H9 (cell line): Measurements from ENCODE around the gene COA4. TPM values are rescaled to one million over a fixed set of nuclear protein-coding genes. Genes with fewer than 3 reads are reported as not detected.

Experiments used
- DNase-seq: peaks from one replicate; pipeline ENCODE4 v3.0.0-alpha.2; 2017
- H2AFZ ChIP-seq: one replicate; pipeline ENCODE4 v1.6.1; 2013; ENCODE audit warnings: mild to moderate bottlenecking, low read length, control low read depth, moderate library complexity
- H2AK5ac ChIP-seq: 2 replicates; pipeline ENCODE4 v1.6.1; 2013; ENCODE audit warnings: low read length, control low read depth, mixed read lengths; ENCODE audit not compliant: insufficient read length
- H2BK120ac ChIP-seq: one replicate; pipeline ENCODE4 v1.6.1; 2013; ENCODE audit warnings: low read depth, mild to moderate bottlenecking, low read length, control low read depth, inconsistent platforms; ENCODE audit not compliant: poor library complexity, severe bottlenecking
- H2BK12ac ChIP-seq: 2 replicates; pipeline ENCODE4 v1.6.1; 2013; ENCODE audit warnings: low read length, control low read depth, mixed read lengths, low read depth; ENCODE audit not compliant: insufficient read length
- H2BK15ac ChIP-seq: 2 replicates; pipeline ENCODE4 v1.6.1; 2013; ENCODE audit warnings: low read depth, low read length, control low read depth
- H2BK20ac ChIP-seq: one replicate; pipeline ENCODE4 v1.6.1; 2013; ENCODE audit warnings: low read depth, mild to moderate bottlenecking, low read length, control low read depth, inconsistent platforms; ENCODE audit not compliant: poor library complexity, severe bottlenecking
- H2BK5ac ChIP-seq: 2 replicates; pipeline ENCODE4 v1.6.1; 2013; ENCODE audit warnings: low read length, control low read depth, mixed read lengths; ENCODE audit not compliant: insufficient read length
- H3K14ac ChIP-seq: 2 replicates; pipeline ENCODE4 v1.6.1; 2013; ENCODE audit warnings: low read length, control low read depth; ENCODE audit not compliant: insufficient read depth
- H3K18ac ChIP-seq: 2 replicates; pipeline ENCODE4 v1.6.1; 2013; ENCODE audit warnings: low read depth, mild to moderate bottlenecking, mixed read lengths, low read length, control low read depth; ENCODE audit not compliant: insufficient read length
- H3K23ac ChIP-seq: 2 replicates; pipeline ENCODE4 v1.6.1; 2013; ENCODE audit warnings: low read length, control low read depth, mixed read lengths, low read depth; ENCODE audit not compliant: insufficient read length
- H3K23me2 ChIP-seq: 2 replicates; pipeline ENCODE4 v1.6.1; 2013; ENCODE audit warnings: low read depth, mild to moderate bottlenecking, mixed read lengths, low read length, control low read depth; ENCODE audit not compliant: insufficient read length, poor library complexity, severe bottlenecking
- H3K27ac ChIP-seq: 2 replicates; pipeline ENCODE4 v1.5.1; 2013; ENCODE audit warnings: low read length, control low read depth, mixed read lengths, low read depth; ENCODE audit not compliant: insufficient read length
- H3K27me3 ChIP-seq: 2 replicates; pipeline ENCODE4 v1.6.1; 2013; ENCODE audit warnings: low read length, control low read depth, inconsistent platforms; ENCODE audit not compliant: insufficient read depth
- H3K4ac ChIP-seq: 2 replicates; pipeline ENCODE4 v1.6.1; 2013; ENCODE audit warnings: low read depth, mild to moderate bottlenecking, control low read depth, inconsistent platforms, low read length, moderate library complexity
- H3K4me1 ChIP-seq: 2 replicates; pipeline ENCODE4 v1.6.1; 2013; ENCODE audit warnings: low read length, control low read depth, inconsistent platforms; ENCODE audit not compliant: insufficient read depth
- H3K4me2 ChIP-seq: 2 replicates; pipeline ENCODE4 v1.6.1; 2013; ENCODE audit warnings: low read length, control low read depth, mixed read lengths; ENCODE audit not compliant: insufficient read length, insufficient read depth
- H3K56ac ChIP-seq: 2 replicates; pipeline ENCODE4 v1.6.1; 2013; ENCODE audit warnings: low read depth, mild to moderate bottlenecking, mixed read lengths, low read length, control low read depth; ENCODE audit not compliant: insufficient read length
- H3K79me1 ChIP-seq: 2 replicates; pipeline ENCODE4 v1.6.1; 2013; ENCODE audit warnings: low read depth, mild to moderate bottlenecking, moderate library complexity, low read length, control low read depth, inconsistent platforms; ENCODE audit not compliant: insufficient read depth, poor library complexity, severe bottlenecking
- H3K79me2 ChIP-seq: 2 replicates; pipeline ENCODE4 v1.6.1; 2013; ENCODE audit warnings: low read length, control low read depth, inconsistent platforms; ENCODE audit not compliant: insufficient read depth
- H3K9ac ChIP-seq: 2 replicates; pipeline ENCODE4 v1.6.1; 2013; ENCODE audit warnings: low read length, control low read depth, mixed read lengths; ENCODE audit not compliant: insufficient read length; ENCODE audit errors: extremely low read depth
- H3K9me3 ChIP-seq: one replicate; pipeline ENCODE4 v1.6.1; 2013; ENCODE audit warnings: low read depth, low read length, inconsistent platforms; ENCODE audit not compliant: control insufficient read depth
- H3T11ph ChIP-seq: one replicate; pipeline ENCODE4 v1.6.1; 2013; ENCODE audit warnings: mild to moderate bottlenecking, low read length, control low read depth, inconsistent platforms
- H4K20me1 ChIP-seq: one replicate; pipeline ENCODE4 v1.6.1; 2013; ENCODE audit not compliant: control insufficient read depth, insufficient read length, insufficient read depth
- H4K5ac ChIP-seq: 2 replicates; pipeline ENCODE4 v1.6.1; 2013; ENCODE audit warnings: low read depth, mild to moderate bottlenecking, mixed read lengths, low read length, control low read depth; ENCODE audit not compliant: insufficient read length
- H4K8ac ChIP-seq: replicated peaks from 2 replicates; pipeline ENCODE4 v1.6.1; 2013; ENCODE audit warnings: low read length, control low read depth, mixed read lengths, low read depth; ENCODE audit not compliant: insufficient read length
- H4K91ac ChIP-seq: 2 replicates; pipeline ENCODE4 v1.6.1; 2013; ENCODE audit warnings: low read depth, mild to moderate bottlenecking, moderate library complexity, mixed read lengths, low read length, control low read depth; ENCODE audit not compliant: insufficient read length
- H3K27ac Mint-ChIP-seq, 3 experiments: 2 replicates in 2 of 3; 3 replicates in 1 of 3; pipeline ENCODE4 v1.8.0; 2020 to 2021; ENCODE audit warnings: mixed read lengths in 3 of 3, mild to moderate bottlenecking in 1 of 3, moderate library complexity in 1 of 3
- H3K27me3 Mint-ChIP-seq: 2 replicates; pipeline ENCODE4 v1.8.0; 2021; ENCODE audit warnings: low read depth, mild to moderate bottlenecking, moderate library complexity, mixed read lengths
- H3K36me3 Mint-ChIP-seq, 3 experiments: 2 replicates in 2 of 3; 3 replicates in 1 of 3; pipeline ENCODE4 v1.8.0; 2020 to 2021; ENCODE audit warnings: low read depth in 3 of 3, mixed read lengths in 3 of 3; ENCODE audit not compliant: insufficient read depth in 1 of 3
- H3K4me1 Mint-ChIP-seq, 2 experiments: 2 replicates each; pipeline ENCODE4 v1.8.0; 2020; ENCODE audit warnings: mixed read lengths in 2 of 2
- H3K4me3 Mint-ChIP-seq, 2 experiments: 2 replicates in 1 of 2; 3 replicates in 1 of 2; pipeline ENCODE4 v1.8.0; 2020 to 2021; ENCODE audit warnings: mild to moderate bottlenecking in 2 of 2, mixed read lengths in 2 of 2, moderate library complexity in 1 of 2
- H3K9me3 Mint-ChIP-seq, 2 experiments: 2 replicates in 1 of 2; 3 replicates in 1 of 2; pipeline ENCODE4 v1.8.0; 2020; ENCODE audit warnings: mild to moderate bottlenecking in 2 of 2, mixed read lengths in 2 of 2, moderate library complexity in 1 of 2
- WGBS: extraction: QIAGEN DNeasy Blood & Tissue Kit; methylation state at CpG from one replicate; pipeline ENCODE4 v1.1.7; 2013; ENCODE audit warnings: missing lambda C conversion rate, low lambda C conversion rate, mixed read lengths; ENCODE audit not compliant: insufficient read length; ENCODE audit errors: extremely low coverage; 5-methylcytosine and 5-hydroxymethylcytosine counted together
- total RNA-seq: library from RNA; stranded (reverse); gene quantifications from 2 replicates; pipeline ENCODE4 v1.2.1, GENCODE V29; 2021
- TF ChIP-seq, protein P1 (sequence below): fragments of 200-600 bp; sonication (generic); conservative IDR thresholded peaks from 3 replicates; pipeline ENCODE4 v1.8.0; 2021; ENCODE audit warnings: antibody characterized with exemption, mild to moderate bottlenecking

Gene COA4
- total RNA-seq, 1 experiment from 2014 or later = 116 TPM

- no peak overlapping the region for H3K56ac ChIP-seq
- H2BK20ac ChIP-seq = no peak overlapping the region
- H3K27me3 Mint-ChIP-seq = no peaks in the 10 kb centered on the region
- no peak for DNase-seq
- no peaks in the 10 kb centered on the region for H4K20me1 ChIP-seq
- no peak overlapping the region for H3K9ac ChIP-seq
- H4K5ac ChIP-seq = no peak overlapping the region
- H3T11ph ChIP-seq = no peak overlapping the region
- no peak overlapping the region for H3K14ac ChIP-seq
- H3K27ac Mint-ChIP-seq = peak overlapping the region in 1 of 3 experiments; percentile 52; a peak in 1 of 7 replicates
- H3K36me3 Mint-ChIP-seq = peaks cover 2 to 37% (median 34%) of the 10 kb centered on the region in 3 experiments; a peak in 6 of 7 replicates
- no peaks in the 10 kb centered on the region for H3K4me1 Mint-ChIP-seq
- no peaks in the 10 kb centered on the region for H3K9me3 Mint-ChIP-seq
- no CpG with 5 or more reads among the region's 4 CpGs for WGBS
- H2BK5ac ChIP-seq = no peak overlapping the region
- H3K9me3 ChIP-seq = no peaks in the 10 kb centered on the region
- H4K91ac ChIP-seq = no peak overlapping the region
- H4K8ac ChIP-seq = no peak overlapping the region
- H2BK120ac ChIP-seq = no peak overlapping the region
- H3K23me2 ChIP-seq = no peaks in the 10 kb centered on the region
- no peak overlapping the region for H3K4ac ChIP-seq
- no peak overlapping the region for H2BK12ac ChIP-seq
- no peak overlapping the region for H2AFZ ChIP-seq
- no peak overlapping the region for H3K4me2 ChIP-seq
- no peaks in the 10 kb centered on the region for H3K79me1 ChIP-seq
- H2AK5ac ChIP-seq = no peak overlapping the region
- H3K4me1 ChIP-seq = no peaks in the 10 kb centered on the region
- H3K4me3 Mint-ChIP-seq = no peak overlapping the region
- TF ChIP-seq, protein P1, sequence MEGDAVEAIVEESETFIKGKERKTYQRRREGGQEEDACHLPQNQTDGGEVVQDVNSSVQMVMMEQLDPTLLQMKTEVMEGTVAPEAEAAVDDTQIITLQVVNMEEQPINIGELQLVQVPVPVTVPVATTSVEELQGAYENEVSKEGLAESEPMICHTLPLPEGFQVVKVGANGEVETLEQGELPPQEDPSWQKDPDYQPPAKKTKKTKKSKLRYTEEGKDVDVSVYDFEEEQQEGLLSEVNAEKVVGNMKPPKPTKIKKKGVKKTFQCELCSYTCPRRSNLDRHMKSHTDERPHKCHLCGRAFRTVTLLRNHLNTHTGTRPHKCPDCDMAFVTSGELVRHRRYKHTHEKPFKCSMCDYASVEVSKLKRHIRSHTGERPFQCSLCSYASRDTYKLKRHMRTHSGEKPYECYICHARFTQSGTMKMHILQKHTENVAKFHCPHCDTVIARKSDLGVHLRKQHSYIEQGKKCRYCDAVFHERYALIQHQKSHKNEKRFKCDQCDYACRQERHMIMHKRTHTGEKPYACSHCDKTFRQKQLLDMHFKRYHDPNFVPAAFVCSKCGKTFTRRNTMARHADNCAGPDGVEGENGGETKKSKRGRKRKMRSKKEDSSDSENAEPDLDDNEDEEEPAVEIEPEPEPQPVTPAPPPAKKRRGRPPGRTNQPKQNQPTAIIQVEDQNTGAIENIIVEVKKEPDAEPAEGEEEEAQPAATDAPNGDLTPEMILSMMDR = no peak
- H3K18ac ChIP-seq = no peak overlapping the region
- H3K79me2 ChIP-seq = no peaks in the 10 kb centered on the region
- H3K27ac ChIP-seq = no peak overlapping the region
- H3K27me3 ChIP-seq = no peaks in the 10 kb centered on the region
- H2BK15ac ChIP-seq = no peak overlapping the region
- no peak overlapping the region for H3K23ac ChIP-seq
Measured at GRCh38 chr11:73921180-73921579, 44.5 kb upstream of the COA4 start.
